Activated CD8-positive, alpha-beta T cell treated with anti-CD3 and anti-CD28 coated beads, Interleukin-2, amount 10 ng/mL, durations not matched to agents 7 days and 5 days (primary cell): ENCODE data around the gene NT5DC3. TPM values are rescaled to one million over a fixed set of nuclear protein-coding genes. Genes with fewer than 3 reads are reported as not detected.

Experiments used
- ATAC-seq: fragments of 150-1000 bp; cut with Tn5 transposase; one replicate; pipeline ENCODE4 v1.10.0; 2021; ENCODE audit warnings: moderate library complexity
- CTCF ChIA-PET: fragments of 350-600 bp; sonication (Branson Sonifier 250); formaldehyde crosslinking; loops from one replicate; lab custom pipeline; 2021; ENCODE audit warnings: antibody characterized with exemption; lab: Charles Lee
- POLR2A ChIA-PET: fragments of 350-600 bp; sonication (Branson Sonifier 250); formaldehyde crosslinking; loops from one replicate; lab custom pipeline; 2021; ENCODE audit warnings: antibody characterized with exemption; lab: Charles Lee
- DNase-seq: peaks from one replicate; pipeline ENCODE4 v3.0.0-alpha.2; 2020
- H3K27ac Mint-ChIP-seq: one replicate; pipeline ENCODE4 v1.8.0; 2021; ENCODE audit warnings: mild to moderate bottlenecking, mixed read lengths
- H3K27me3 Mint-ChIP-seq: one replicate; pipeline ENCODE4 v1.8.0; 2021; ENCODE audit warnings: low read depth, mixed read lengths
- H3K36me3 Mint-ChIP-seq: one replicate; pipeline ENCODE4 v1.8.0; 2021; ENCODE audit warnings: low read depth, mixed read lengths
- H3K4me1 Mint-ChIP-seq: one replicate; pipeline ENCODE4 v1.8.0; 2021; ENCODE audit warnings: low read depth, mixed read lengths
- H3K4me3 Mint-ChIP-seq: one replicate; pipeline ENCODE4 v1.8.0; 2021; ENCODE audit warnings: mild to moderate bottlenecking, mixed read lengths
- H3K9me3 Mint-ChIP-seq: one replicate; pipeline ENCODE4 v1.8.0; 2022; ENCODE audit warnings: mixed read lengths; ENCODE audit not compliant: insufficient read depth
- total RNA-seq, 2 experiments: library from RNA; stranded (reverse); gene quantifications; one replicate each; pipeline ENCODE4 v1.2.3, GENCODE V29; 2021

Gene NT5DC3
- total RNA-seq, 2 experiments from 2014 or later: 3.1 to 3.3 TPM

GRCh38 chr12:103830025-103830725, 10.9 kb downstream of the NT5DC3 start:
- ChIA-PET CTCF (no interaction called here), POLR2A (no interaction called here)
- ATAC-seq (no peak), DNase-seq (no peak)
- Mint-ChIP-seq H3K27me3 (no peaks in the 10 kb centered on the region), H3K27ac (no peak overlapping the region), H3K4me1 (no peaks in the 10 kb centered on the region), H3K36me3 (peaks cover 6% of the 10 kb centered on the region), H3K4me3 (no peak overlapping the region), H3K9me3 (peaks cover 12% of the 10 kb centered on the region)

- H3K9me3 Mint-ChIP-seq: peaks cover 12% of the 10 kb centered on the region
- no peak for ATAC-seq
Measured at GRCh38 chr12:103829092-103829491, 11.9 kb downstream of the NT5DC3 start.

GRCh38 chr12:103827911-103828391, 13.1 kb downstream of the NT5DC3 start:
- peaks cover 6% of the 10 kb centered on the region for H3K36me3 Mint-ChIP-seq
- no peaks in the 10 kb centered on the region for H3K4me1 Mint-ChIP-seq
- DNase-seq (no peak), ATAC-seq (no peak)
- no peaks in the 10 kb centered on the region for H3K27me3 Mint-ChIP-seq
- H3K4me3 Mint-ChIP-seq: no peak overlapping the region
- H3K9me3 Mint-ChIP-seq: peaks cover 12% of the 10 kb centered on the region
- ChIA-PET POLR2A (no interaction called here), CTCF (interaction anchor here (1.0 to 1.2 kb wide), 2 partner anchors 9 to 46 kb away, joined by 3 to 4 read pairs; no protein-coding TSS in a partner anchor)
- no peak overlapping the region for H3K27ac Mint-ChIP-seq

More at GRCh38 chr12:103829092-103829491, 11.9 kb downstream of the NT5DC3 start:
- no peaks in the 10 kb centered on the region for H3K27me3 Mint-ChIP-seq
- no peak overlapping the region for H3K27ac Mint-ChIP-seq
- POLR2A ChIA-PET: interaction anchor here (0.5 kb wide), 1 partner anchor 1528 kb away, joined by 3 read pairs; no protein-coding TSS in a partner anchor
- CTCF ChIA-PET: interaction anchor here (1.1 kb wide), 1 partner anchor 10 kb away, joined by 3 read pairs; no protein-coding TSS in a partner anchor
- no peak for DNase-seq
- peaks cover 6% of the 10 kb centered on the region for H3K36me3 Mint-ChIP-seq
- H3K4me1 Mint-ChIP-seq: no peaks in the 10 kb centered on the region
- H3K4me3 Mint-ChIP-seq: no peak overlapping the region

- Mint-ChIP-seq H3K4me1 (no peaks in the 10 kb centered on the region), H3K4me3 (no peak overlapping the region), H3K9me3 (no peaks in the 10 kb centered on the region), H3K27ac (no peak overlapping the region), H3K27me3 (no peaks in the 10 kb centered on the region), H3K36me3 (peaks cover 5% of the 10 kb centered on the region)
- ATAC-seq (no peak), DNase-seq (no peak)
- ChIA-PET CTCF (no interaction called here), POLR2A (no interaction called here)
Measured at GRCh38 chr12:103824845-103825244, 16.2 kb downstream of the NT5DC3 start.

- H3K4me1 Mint-ChIP-seq: no peaks in the 10 kb centered on the region
- no peaks in the 10 kb centered on the region for H3K27me3 Mint-ChIP-seq
- no peak for DNase-seq
- H3K27ac Mint-ChIP-seq: no peak overlapping the region
- CTCF ChIA-PET: no interaction called here
- ATAC-seq: no peak
- peaks cover 5% of the 10 kb centered on the region for H3K36me3 Mint-ChIP-seq
- H3K9me3 Mint-ChIP-seq: no peaks in the 10 kb centered on the region
- POLR2A ChIA-PET: no interaction called here
- no peak overlapping the region for H3K4me3 Mint-ChIP-seq
Measured at GRCh38 chr12:103824290-103824689, 16.7 kb downstream of the NT5DC3 start.

- CTCF ChIA-PET: no interaction called here
- Mint-ChIP-seq H3K4me1 (no peaks in the 10 kb centered on the region), H3K27ac (no peak overlapping the region), H3K36me3 (peaks cover 5% of the 10 kb centered on the region), H3K4me3 (no peak overlapping the region), H3K9me3 (no peaks in the 10 kb centered on the region), H3K27me3 (no peaks in the 10 kb centered on the region)
- POLR2A ChIA-PET: no interaction called here
- no peak for ATAC-seq
- DNase-seq: no peak
Measured at GRCh38 chr12:103823871-103824270, 17.2 kb downstream of the NT5DC3 start.

- DNase-seq: no peak
- Mint-ChIP-seq H3K36me3 (peaks cover 5% of the 10 kb centered on the region), H3K4me3 (no peak overlapping the region), H3K9me3 (no peaks in the 10 kb centered on the region), H3K27me3 (no peaks in the 10 kb centered on the region), H3K27ac (no peak overlapping the region), H3K4me1 (no peaks in the 10 kb centered on the region)
- ATAC-seq: no peak
- POLR2A ChIA-PET: no interaction called here
- CTCF ChIA-PET: no interaction called here
Measured at GRCh38 chr12:103821773-103822172, 19.3 kb downstream of the NT5DC3 start.

- ChIA-PET CTCF (no interaction called here), POLR2A (no interaction called here)
- DNase-seq (no peak), ATAC-seq (no peak)
- Mint-ChIP-seq H3K36me3 (peaks cover 5% of the 10 kb centered on the region), H3K27ac (no peak overlapping the region), H3K4me1 (no peaks in the 10 kb centered on the region), H3K4me3 (no peak overlapping the region), H3K27me3 (no peaks in the 10 kb centered on the region), H3K9me3 (no peaks in the 10 kb centered on the region)
Measured at GRCh38 chr12:103820881-103821489, 20.0 kb downstream of the NT5DC3 start.

- H3K9me3 Mint-ChIP-seq: no peaks in the 10 kb centered on the region
- ChIA-PET POLR2A (no interaction called here), CTCF (no interaction called here)
- ATAC-seq (no peak), DNase-seq (no peak)
- no peaks in the 10 kb centered on the region for H3K4me1 Mint-ChIP-seq
- H3K36me3 Mint-ChIP-seq: peaks cover 5% of the 10 kb centered on the region
- no peak overlapping the region for H3K4me3 Mint-ChIP-seq
- no peaks in the 10 kb centered on the region for H3K27me3 Mint-ChIP-seq
- H3K27ac Mint-ChIP-seq: no peak overlapping the region
Measured at GRCh38 chr12:103820361-103820760, 20.7 kb downstream of the NT5DC3 start.

GRCh38 chr12:103819892-103820291, 21.1 kb downstream of the NT5DC3 start:
- H3K36me3 Mint-ChIP-seq: peaks cover 5% of the 10 kb centered on the region
- ATAC-seq (no peak), DNase-seq (no peak)
- POLR2A ChIA-PET: no interaction called here
- H3K27me3 Mint-ChIP-seq: no peaks in the 10 kb centered on the region
- H3K4me3 Mint-ChIP-seq: no peak overlapping the region
- no peaks in the 10 kb centered on the region for H3K4me1 Mint-ChIP-seq
- CTCF ChIA-PET: interaction anchor here (1.0 to 1.1 kb wide), 2 partner anchors 9 to 17 kb away, joined by 3 read pairs; no protein-coding TSS in a partner anchor
- no peak overlapping the region for H3K27ac Mint-ChIP-seq
- H3K9me3 Mint-ChIP-seq: no peaks in the 10 kb centered on the region

GRCh38 chr12:103819312-103819711, 21.7 kb downstream of the NT5DC3 start:
- Mint-ChIP-seq H3K27ac (no peak overlapping the region), H3K36me3 (peaks cover 5% of the 10 kb centered on the region), H3K9me3 (no peaks in the 10 kb centered on the region), H3K27me3 (no peaks in the 10 kb centered on the region), H3K4me1 (no peaks in the 10 kb centered on the region), H3K4me3 (no peak overlapping the region)
- no peak for DNase-seq
- ChIA-PET POLR2A (no interaction called here), CTCF (interaction anchor here (1.0 to 1.1 kb wide), 2 partner anchors 10 to 17 kb away, joined by 3 read pairs; no protein-coding TSS in a partner anchor)
- ATAC-seq: no peak

- Mint-ChIP-seq H3K4me3 (no peak overlapping the region), H3K9me3 (no peaks in the 10 kb centered on the region), H3K4me1 (no peaks in the 10 kb centered on the region), H3K36me3 (peaks cover 5% of the 10 kb centered on the region), H3K27ac (no peak overlapping the region), H3K27me3 (no peaks in the 10 kb centered on the region)
- DNase-seq (no peak), ATAC-seq (no peak)
- POLR2A ChIA-PET: no interaction called here
- CTCF ChIA-PET: no interaction called here
Measured at GRCh38 chr12:103817791-103818190, 23.2 kb downstream of the NT5DC3 start.
